Natural killer cell (primary cell): ENCODE data around the gene RAVER2. TPM values are rescaled to one million over a fixed set of nuclear protein-coding genes. Genes with fewer than 3 reads are reported as not detected.

Experiments used
- ATAC-seq, 3 donors: fragments of 150-1000 bp in 2 of 3; fragments of 200-7000 bp in 1 of 3; cut with Tn5 transposase; 1 replicate in 1 of 3; 2 replicates in 2 of 3; pipeline ENCODE4 v1.10.0; 2021; ENCODE audit warnings: mild to moderate bottlenecking in 2 of 3, moderate library complexity in 2 of 3
- DNase-seq, 2 donors: peaks; one replicate each; pipeline versions ENCODE4 v3.0.0 to v3.0.0-alpha.2; 2013 to 2021; ENCODE audit warnings: mixed read lengths in 1 of 2
- H3K27ac ChIP-seq: one replicate; pipeline ENCODE4 v1.5.1; 2013; ENCODE audit warnings: mild to moderate bottlenecking, low read length
- H3K27me3 ChIP-seq: one replicate; pipeline ENCODE4 v1.6.1; 2013; ENCODE audit warnings: low read length; ENCODE audit not compliant: control insufficient read depth, insufficient read depth
- H3K36me3 ChIP-seq: one replicate; pipeline ENCODE4 v1.6.1; 2013; ENCODE audit warnings: low read length; ENCODE audit not compliant: control insufficient read depth, insufficient read depth
- H3K4me1 ChIP-seq: one replicate; pipeline ENCODE4 v1.6.1; 2013; ENCODE audit warnings: low read length; ENCODE audit not compliant: control insufficient read depth, insufficient read depth
- H3K4me3 ChIP-seq: one replicate; pipeline ENCODE4 v1.5.1; 2013; ENCODE audit warnings: low read length
- H3K9me3 ChIP-seq: one replicate; pipeline ENCODE4 v1.6.1; 2013; ENCODE audit warnings: low read length; ENCODE audit not compliant: control insufficient read depth, insufficient read depth
- H3K27ac Mint-ChIP-seq, 2 donors: one replicate each; pipeline ENCODE4 v1.8.0; 2022; ENCODE audit warnings: mild to moderate bottlenecking in 2 of 2, mixed read lengths in 2 of 2, moderate library complexity in 1 of 2
- H3K27me3 Mint-ChIP-seq, 2 donors: one replicate each; pipeline ENCODE4 v1.8.0; 2022; ENCODE audit warnings: low read depth in 2 of 2, mixed read lengths in 2 of 2
- H3K36me3 Mint-ChIP-seq: one replicate; pipeline ENCODE4 v1.8.0; 2022; ENCODE audit warnings: mixed read lengths
- H3K4me1 Mint-ChIP-seq, 2 donors: one replicate each; pipeline ENCODE4 v1.8.0; 2022; ENCODE audit warnings: mixed read lengths in 2 of 2
- H3K4me3 Mint-ChIP-seq: one replicate; pipeline ENCODE4 v1.8.0; 2022; ENCODE audit warnings: mild to moderate bottlenecking, moderate library complexity, mixed read lengths
- H3K9me3 Mint-ChIP-seq, 2 donors: one replicate each; pipeline ENCODE4 v1.8.0; 2022; ENCODE audit warnings: mixed read lengths in 2 of 2
- WGBS: methylation state at CpG from one replicate; pipeline ENCODE4 v1.1.7; 2013; ENCODE audit warnings: missing lambda C conversion rate; ENCODE audit not compliant: insufficient coverage; 5-methylcytosine and 5-hydroxymethylcytosine counted together
- intact Hi-C: fragments of 100-400 bp; cut with micrococcal nuclease; formaldehyde crosslinking; loops from one replicate; pipeline ENCODE4 v1.14.2; 2022
- total RNA-seq, 4 donors: library from RNA; stranded (reverse); fragments of 120-200 nt in 1 of 4; gene quantifications; one replicate each; pipeline versions ENCODE4 v1.2.3 to v1.2.4, GENCODE V29; 2013 to 2022
- TF ChIP-seq, protein P1 (sequence below): fragments of 200-600 bp; IDR thresholded peaks from one replicate; pipeline ENCODE4 v1.8.0; 2022; ENCODE audit warnings: antibody characterized with exemption

Gene RAVER2
- total RNA-seq, 3 donors from 2014 or later (not counting 1 experiment from before 2014, with no cell fraction given): 0.82 to 1.4 (median 1.2) TPM

DNA sequence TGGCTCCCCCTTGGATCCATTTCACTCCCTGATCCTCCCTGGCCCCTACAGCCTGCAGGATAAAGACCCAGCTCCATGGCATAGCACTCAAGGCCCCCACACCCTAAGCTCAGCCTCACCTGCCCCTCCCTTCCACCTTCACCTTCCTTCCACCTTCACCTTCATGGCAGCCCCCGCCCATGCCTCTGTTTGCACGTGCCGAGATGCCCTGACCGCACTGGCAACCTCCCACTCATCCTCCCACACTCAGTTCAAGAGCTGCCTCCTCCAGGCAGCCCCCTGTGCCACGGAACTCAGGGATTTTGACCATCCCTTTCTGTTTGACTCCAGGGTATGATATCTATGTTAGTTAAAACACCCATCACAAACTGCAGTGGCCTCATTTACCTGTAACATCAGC lies 109.8 kb downstream of the RAVER2 start:
- H3K36me3 ChIP-seq: peaks cover 100% of the 10 kb centered on the region
- peaks cover 38 to 58% of the 10 kb centered on the region in 2 donors for H3K4me1 Mint-ChIP-seq
- no peaks in the 10 kb centered on the region for H3K9me3 ChIP-seq
- TF ChIP-seq, protein P1, sequence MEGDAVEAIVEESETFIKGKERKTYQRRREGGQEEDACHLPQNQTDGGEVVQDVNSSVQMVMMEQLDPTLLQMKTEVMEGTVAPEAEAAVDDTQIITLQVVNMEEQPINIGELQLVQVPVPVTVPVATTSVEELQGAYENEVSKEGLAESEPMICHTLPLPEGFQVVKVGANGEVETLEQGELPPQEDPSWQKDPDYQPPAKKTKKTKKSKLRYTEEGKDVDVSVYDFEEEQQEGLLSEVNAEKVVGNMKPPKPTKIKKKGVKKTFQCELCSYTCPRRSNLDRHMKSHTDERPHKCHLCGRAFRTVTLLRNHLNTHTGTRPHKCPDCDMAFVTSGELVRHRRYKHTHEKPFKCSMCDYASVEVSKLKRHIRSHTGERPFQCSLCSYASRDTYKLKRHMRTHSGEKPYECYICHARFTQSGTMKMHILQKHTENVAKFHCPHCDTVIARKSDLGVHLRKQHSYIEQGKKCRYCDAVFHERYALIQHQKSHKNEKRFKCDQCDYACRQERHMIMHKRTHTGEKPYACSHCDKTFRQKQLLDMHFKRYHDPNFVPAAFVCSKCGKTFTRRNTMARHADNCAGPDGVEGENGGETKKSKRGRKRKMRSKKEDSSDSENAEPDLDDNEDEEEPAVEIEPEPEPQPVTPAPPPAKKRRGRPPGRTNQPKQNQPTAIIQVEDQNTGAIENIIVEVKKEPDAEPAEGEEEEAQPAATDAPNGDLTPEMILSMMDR: no peak
- no peak for DNase-seq
- H3K4me3 Mint-ChIP-seq: no peak overlapping the region
- peak overlapping the region; percentile 64 to 77 for H3K27ac Mint-ChIP-seq
- no peaks in the 10 kb centered on the region for H3K27me3 Mint-ChIP-seq
- H3K4me3 ChIP-seq: no peak overlapping the region
- H3K9me3 Mint-ChIP-seq: no peaks in the 10 kb centered on the region
- peaks cover 25% of the 10 kb centered on the region for H3K36me3 Mint-ChIP-seq
- 92% methylated on average over 5 of the region's 5 CpGs for WGBS
- no peak overlapping the region for H3K27ac ChIP-seq
- intact Hi-C loops: no loop called here
- H3K27me3 ChIP-seq: no peaks in the 10 kb centered on the region
- peaks cover 16% of the 10 kb centered on the region for H3K4me1 ChIP-seq
- ATAC-seq: no peak

DNA sequence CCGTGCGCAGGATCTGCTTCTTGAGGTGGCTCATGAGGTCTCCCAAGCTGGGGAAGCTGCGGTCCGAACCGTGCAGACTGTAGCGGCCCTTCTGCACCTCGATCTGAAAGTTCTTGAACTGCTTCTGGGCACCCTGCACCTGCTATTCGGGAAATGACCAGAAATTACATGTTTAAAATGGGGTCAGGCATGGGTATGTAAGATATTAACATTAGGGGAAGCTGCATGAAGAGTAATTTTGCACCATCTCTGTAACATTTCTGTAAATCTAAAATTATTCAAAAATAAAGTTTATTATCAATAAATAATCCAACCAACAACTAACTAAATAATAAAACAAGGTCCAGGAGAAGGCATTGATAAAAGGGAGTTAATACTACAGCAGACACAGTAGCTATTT lies 110.7 kb downstream of the RAVER2 start:
- TF ChIP-seq, protein P1: no peak
- H3K27me3 Mint-ChIP-seq: no peaks in the 10 kb centered on the region
- Histone ChIP-seq H3K4me1 (peaks cover 13% of the 10 kb centered on the region), H3K9me3 (no peaks in the 10 kb centered on the region), H3K36me3 (peaks cover 96% of the 10 kb centered on the region), H3K4me3 (no peak overlapping the region), H3K27ac (no peak overlapping the region), H3K27me3 (no peaks in the 10 kb centered on the region)
- ATAC-seq: no peak
- H3K36me3 Mint-ChIP-seq: peaks cover 28% of the 10 kb centered on the region
- no peak for DNase-seq
- H3K9me3 Mint-ChIP-seq: no peaks in the 10 kb centered on the region
- peaks cover 36 to 55% of the 10 kb centered on the region in 2 donors for H3K4me1 Mint-ChIP-seq
- intact Hi-C loops: no loop called here
- peak overlapping the region in 1 of 2 donors; percentile 64 for H3K27ac Mint-ChIP-seq
- 90% methylated on average over 8 of the region's 8 CpGs for whole genome bisulfite sequencing
- no peak overlapping the region for H3K4me3 Mint-ChIP-seq

DNA sequence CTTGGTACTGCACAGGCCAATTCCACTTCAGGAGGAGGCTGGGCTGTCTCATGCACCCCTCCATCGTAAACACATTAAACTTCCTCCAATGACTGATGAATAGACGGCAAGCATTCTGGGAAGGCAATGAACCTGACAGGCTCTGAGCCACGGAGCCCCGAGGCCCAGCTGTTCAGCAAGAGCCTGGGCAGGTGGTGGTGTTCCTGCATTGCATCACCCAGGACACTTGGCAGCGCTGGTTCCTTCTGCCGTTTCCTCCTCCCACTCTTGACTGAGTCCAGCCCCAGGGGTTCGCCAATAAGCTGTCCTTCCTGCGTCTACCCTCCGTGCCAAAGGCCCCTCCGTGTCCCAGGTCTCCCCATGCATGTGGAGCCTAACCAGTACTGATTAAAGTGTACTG lies 111.7 kb downstream of the RAVER2 start:
- Histone ChIP-seq H3K27ac (no peak overlapping the region), H3K36me3 (peaks cover 92% of the 10 kb centered on the region), H3K4me1 (peaks cover 19% of the 10 kb centered on the region), H3K9me3 (no peaks in the 10 kb centered on the region), H3K4me3 (no peak overlapping the region), H3K27me3 (no peaks in the 10 kb centered on the region)
- 84% methylated on average over 10 of the region's 10 CpGs for WGBS
- Mint-ChIP-seq H3K27ac (peak overlapping the region in 1 of 2 donors; percentile 77), H3K4me3 (peak overlapping the region; percentile 6), H3K27me3 (no peaks in the 10 kb centered on the region), H3K36me3 (peaks cover 28% of the 10 kb centered on the region), H3K4me1 (peaks cover 42 to 56% of the 10 kb centered on the region in 2 donors), H3K9me3 (no peaks in the 10 kb centered on the region)
- TF ChIP-seq, protein P1: no peak
- DNase-seq (no peak), ATAC-seq (no peak)
- intact Hi-C loops: no loop called here

DNA sequence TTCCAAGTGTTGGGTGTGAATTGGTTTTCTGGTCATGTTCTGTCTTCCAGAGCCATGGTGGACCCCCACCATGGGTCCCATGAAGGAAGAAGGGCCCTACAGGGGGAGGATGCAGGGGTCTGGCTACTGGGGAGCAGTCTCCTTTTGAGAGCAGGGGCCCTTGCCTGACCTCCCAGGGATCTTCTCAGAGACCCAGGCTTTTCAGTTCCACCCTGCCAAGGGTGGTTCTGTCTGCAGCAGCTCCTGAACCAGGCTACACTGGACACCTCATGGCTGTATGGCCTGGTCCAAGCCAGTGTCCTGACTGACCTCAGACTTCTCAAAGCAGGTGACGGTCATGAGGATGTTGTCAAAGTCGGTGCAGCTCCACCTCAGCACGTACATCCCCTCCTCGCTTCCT lies 112.5 kb downstream of the RAVER2 start:
- TF ChIP-seq, protein P1: no peak
- H3K9me3 Mint-ChIP-seq: no peaks in the 10 kb centered on the region
- DNase-seq: no peak
- ATAC-seq: no peak
- H3K4me3 Mint-ChIP-seq: no peak overlapping the region
- H3K27ac ChIP-seq: no peak overlapping the region
- peaks cover 45 to 58% of the 10 kb centered on the region in 2 donors for H3K4me1 Mint-ChIP-seq
- H3K9me3 ChIP-seq: no peaks in the 10 kb centered on the region
- no peaks in the 10 kb centered on the region for H3K27me3 Mint-ChIP-seq
- no peak overlapping the region for H3K4me3 ChIP-seq
- intact Hi-C loops: no loop called here
- peaks cover 22% of the 10 kb centered on the region for H3K36me3 Mint-ChIP-seq
- no peaks in the 10 kb centered on the region for H3K27me3 ChIP-seq
- whole genome bisulfite sequencing: 98% methylated on average over 4 of the region's 4 CpGs
- peak overlapping the region; percentile 77 for H3K27ac Mint-ChIP-seq
- H3K36me3 ChIP-seq: peaks cover 87% of the 10 kb centered on the region
- H3K4me1 ChIP-seq: peaks cover 27% of the 10 kb centered on the region
